GM12891 (cell line): ENCODE measurements around the gene RBM23.

Experiments used
- DNase-seq: peaks from one replicate; pipeline ENCODE4 v3.0.0; 2011; ENCODE audit warnings: low spot score; ENCODE audit not compliant: insufficient read length
- FAIRE-seq: peaks from 2 replicates; lab custom pipeline; 2011; peaks lifted over from hg19 to GRCh38; lab: Jason Lieb, UNC
- PAX5 ChIP-seq: IDR thresholded peaks from 2 replicates; pipeline ENCODE4 v1.6.1; 2011; ENCODE audit warnings: low read length, moderate library complexity, mild to moderate bottlenecking; ENCODE audit not compliant: insufficient read depth, severe bottlenecking
- POLR2A ChIP-seq: IDR thresholded peaks from 2 replicates; pipeline ENCODE4 v1.6.1; 2011; ENCODE audit warnings: low read depth, low read length, control low read depth
- POLR2AphosphoS5 ChIP-seq: IDR thresholded peaks from 2 replicates; pipeline ENCODE4 v1.6.1; 2011; ENCODE audit warnings: low read depth, low read length, control low read depth
- POU2F2 ChIP-seq: IDR thresholded peaks from 2 replicates; pipeline ENCODE4 v1.6.1; 2011; ENCODE audit warnings: low read depth, mild to moderate bottlenecking, control low read depth, low read length, moderate library complexity
- SPI1 ChIP-seq: IDR thresholded peaks from 2 replicates; pipeline ENCODE4 v1.6.1; 2011; ENCODE audit warnings: low read depth, low read length, control low read depth
- TAF1 ChIP-seq: IDR thresholded peaks from 2 replicates; pipeline ENCODE4 v1.6.1; 2011; ENCODE audit warnings: low read depth, low read length, control low read depth

Gene RBM23

DNA sequence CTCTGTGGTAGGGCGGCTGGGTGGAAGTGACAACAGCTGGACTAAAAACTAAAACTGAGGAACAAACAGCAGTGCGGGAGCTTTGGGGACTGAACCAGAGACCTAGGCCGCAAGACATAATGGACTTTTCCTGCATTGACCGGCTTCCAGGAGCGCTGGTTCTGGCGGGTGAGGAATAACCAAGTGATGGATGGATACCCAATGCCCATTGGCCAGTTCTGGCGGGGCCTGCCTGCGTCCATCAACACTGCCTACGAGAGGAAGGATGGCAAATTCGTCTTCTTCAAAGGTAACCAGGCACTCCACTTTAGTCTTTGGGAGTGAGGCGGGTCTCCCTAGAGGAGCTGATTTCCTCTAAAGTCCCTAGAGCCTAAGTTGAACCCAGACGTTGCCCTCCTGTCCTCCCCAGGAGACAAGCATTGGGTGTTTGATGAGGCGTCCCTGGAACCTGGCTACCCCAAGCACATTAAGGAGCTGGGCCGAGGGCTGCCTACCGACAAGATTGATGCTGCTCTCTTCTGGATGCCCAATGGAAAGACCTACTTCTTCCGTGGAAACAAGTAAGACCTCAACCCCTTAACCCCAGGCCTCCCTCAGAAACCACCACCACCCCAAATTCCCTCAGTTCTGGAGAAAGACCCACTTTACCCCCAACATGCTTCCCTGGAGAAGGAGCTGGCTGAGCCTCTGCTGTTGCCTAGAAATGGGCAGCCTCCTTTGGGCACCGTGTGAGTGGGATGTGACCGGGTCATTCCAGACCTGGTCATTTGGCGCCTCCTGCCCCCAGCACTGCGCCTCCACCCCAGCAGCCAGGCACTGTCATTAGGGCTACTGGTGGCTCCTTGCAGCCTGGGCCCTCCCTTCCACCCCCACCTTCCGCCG lies 74.5 kb downstream of the RBM23 start:
- DNase-seq (no peak), FAIRE-seq (no peak)
- TF ChIP-seq SPI1 (no peak), TAF1 (no peak), POLR2AphosphoS5 (no peak), POLR2A (no peak), POU2F2 (no peak), PAX5 (no peak)
